HG02938 (cell line): ENCODE data around the gene WWC2.
A peak's percentile ranks its signal among the peaks of the same experiment; 100 is the strongest.

Source experiments
- ATAC-seq: cut with Tn5 transposase; IDR thresholded peaks from one replicate; pipeline ENCODE4 v1.9.1; 2021; ENCODE audit warnings: mild to moderate bottlenecking, moderate library complexity; ENCODE audit not compliant: unreplicated experiment

WWC2 gene

GRCh38 chr4:183253451-183253850, 154.4 kb downstream of the WWC2 start:
- ATAC-seq, result no peak

- ATAC-seq, result no peak
Observed at GRCh38 chr4:183254162-183254561, 155.1 kb downstream of the WWC2 start.

GRCh38 chr4:183255487-183255886, 156.4 kb downstream of the WWC2 start:
- ATAC-seq, result no peak

DNA sequence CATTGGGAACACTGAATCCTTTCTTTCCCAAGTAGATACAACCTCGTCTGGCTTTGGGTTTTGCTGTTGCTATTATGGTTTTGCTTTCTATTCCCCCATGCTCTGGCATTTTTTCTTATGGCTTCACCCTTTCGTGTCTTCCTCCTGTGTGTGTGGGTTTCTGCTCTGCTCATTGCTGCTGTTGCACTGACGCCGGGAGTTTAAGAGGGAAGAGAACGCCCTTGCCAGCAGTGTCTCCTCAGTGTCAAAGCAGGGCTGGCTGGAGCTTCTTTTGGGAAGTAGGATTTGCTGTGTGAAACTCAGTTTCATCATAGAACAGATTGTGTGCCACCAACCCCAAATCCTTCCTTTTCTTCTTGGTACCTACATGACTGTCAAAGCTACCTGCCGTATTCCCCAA, 157.3 kb downstream of the WWC2 start:
- no peak for ATAC-seq

- peak; percentile 68 for ATAC-seq
Observed at GRCh38 chr4:183256756-183257385, 157.8 kb downstream of the WWC2 start.

GRCh38 chr4:183257808-183258207, 158.8 kb downstream of the WWC2 start:
- ATAC-seq, result no peak

GRCh38 chr4:183260491-183261151, 161.6 kb downstream of the WWC2 start:
- ATAC-seq, result no peak

GRCh38 chr4:183261953-183262775, 163.1 kb downstream of the WWC2 start:
- ATAC-seq, result peak; percentile 94

DNA sequence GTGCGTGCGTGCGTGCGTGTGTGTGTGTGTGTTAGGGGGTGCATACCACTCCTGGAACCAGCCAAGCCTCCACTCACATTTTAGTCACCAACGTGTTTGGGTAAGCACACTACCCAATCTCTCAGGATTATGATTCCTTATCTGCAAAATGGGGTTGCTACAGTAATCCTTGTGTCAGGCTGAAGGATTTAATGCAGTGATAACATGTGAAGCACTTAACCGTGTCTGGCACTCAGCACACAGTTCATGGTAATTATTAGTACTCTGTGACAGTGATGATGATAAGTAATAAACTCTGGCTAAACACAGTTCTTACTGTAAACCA, 163.7 kb downstream of the WWC2 start:
- no peak for ATAC-seq

GRCh38 chr4:183263787-183264386, 164.8 kb downstream of the WWC2 start:
- ATAC-seq, result no peak

GRCh38 chr4:183264614-183265013, 165.6 kb downstream of the WWC2 start:
- ATAC-seq, result no peak

- ATAC-seq, result no peak
Observed at GRCh38 chr4:183266371-183266770, 167.3 kb downstream of the WWC2 start.

DNA sequence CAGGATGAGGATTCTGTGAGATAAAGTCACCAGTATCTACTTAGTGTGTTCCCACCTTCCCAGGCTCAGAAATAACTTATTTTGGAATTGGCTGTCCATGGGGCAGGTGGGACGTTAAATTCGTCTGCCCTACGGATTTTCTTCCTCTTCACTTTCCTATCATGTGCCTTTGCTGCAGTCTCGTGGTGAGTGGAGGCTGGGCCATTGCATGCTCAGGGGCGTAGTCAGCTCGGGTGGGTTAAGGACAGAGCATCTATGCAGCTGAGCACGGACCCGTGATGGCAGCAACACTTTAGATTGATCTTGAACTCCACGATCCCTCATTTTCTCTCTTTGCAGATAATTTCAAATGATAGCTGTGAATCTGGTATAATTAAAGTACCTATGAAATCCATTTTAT, 169.5 kb downstream of the WWC2 start:
- ATAC-seq, result no peak

DNA sequence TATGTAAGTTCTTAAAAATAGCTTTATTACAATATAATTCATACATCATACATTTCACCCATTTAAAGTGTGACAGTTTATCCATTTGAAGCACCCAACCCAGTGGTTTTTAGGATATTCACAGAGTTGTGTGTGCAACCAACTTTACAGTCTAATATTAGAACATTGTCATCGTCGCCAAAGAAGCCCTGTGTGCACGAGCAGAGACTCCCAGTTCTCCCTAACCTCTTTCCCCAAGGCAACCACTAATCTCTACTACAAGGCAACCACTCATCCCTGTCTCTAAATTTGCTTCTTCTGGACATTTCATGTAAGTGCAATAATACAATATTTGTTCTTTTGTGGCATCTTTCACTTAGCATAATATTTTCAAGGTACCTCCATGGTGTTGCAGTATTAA, 173.3 kb downstream of the WWC2 start:
- ATAC-seq, result no peak

DNA sequence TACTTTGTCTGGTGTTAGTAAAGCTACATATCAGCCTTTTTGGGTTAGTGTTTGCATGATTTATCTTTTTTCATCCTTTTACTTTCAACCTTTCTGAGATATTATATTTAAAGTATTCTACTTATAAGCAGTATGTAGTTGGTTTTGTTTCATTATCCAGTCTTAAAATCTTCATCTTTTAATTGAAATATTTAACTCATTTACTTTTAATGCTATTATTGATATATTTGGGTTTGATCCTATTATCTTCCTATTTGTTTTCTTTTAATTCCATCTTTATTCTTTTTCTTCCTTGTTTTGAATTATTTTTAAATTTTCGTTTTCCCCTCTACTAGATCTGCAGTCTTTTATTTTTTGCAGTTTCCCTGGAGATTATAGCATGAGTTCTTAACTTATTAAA, 177.0 kb downstream of the WWC2 start:
- no peak for ATAC-seq

GRCh38 chr4:183284258-183284785, 185.3 kb downstream of the WWC2 start:
- no peak for ATAC-seq

- no peak for ATAC-seq
Observed at GRCh38 chr4:183284965-183285364, 185.9 kb downstream of the WWC2 start.

- no peak for ATAC-seq
Observed at GRCh38 chr4:183285886-183286285, 186.8 kb downstream of the WWC2 start.

DNA sequence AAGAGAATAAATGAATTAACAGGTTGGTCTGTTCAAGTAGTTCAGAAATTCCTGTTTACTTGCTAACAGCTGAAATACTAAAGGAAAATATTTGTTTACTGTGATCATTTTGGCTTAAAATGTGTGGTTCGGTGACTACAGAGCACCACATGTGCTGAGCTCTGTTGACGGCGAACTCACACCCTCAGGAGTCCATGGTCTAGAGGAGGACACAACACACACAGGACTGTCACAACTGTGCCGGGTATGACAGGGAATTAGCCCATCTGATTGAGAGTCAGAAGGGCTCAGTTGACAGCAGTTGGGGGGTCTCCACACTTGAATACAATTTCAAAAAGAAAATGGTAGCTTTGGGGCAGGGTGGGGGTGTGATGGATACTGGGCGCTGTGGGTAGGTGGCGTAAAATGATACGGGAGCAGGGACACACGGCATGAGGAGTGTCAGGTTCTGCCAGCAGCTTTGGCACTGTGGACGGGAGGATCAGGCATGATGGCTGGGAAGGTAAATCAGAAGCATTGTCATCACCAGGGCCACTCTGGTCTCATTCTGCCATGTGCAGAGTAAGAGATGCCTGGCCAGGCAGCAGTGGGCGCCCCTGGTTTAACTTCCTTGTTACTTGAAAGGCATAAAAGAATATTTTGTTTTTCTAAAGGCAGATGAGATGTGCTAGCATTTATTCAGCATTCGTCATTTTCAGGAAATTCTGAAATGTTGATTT, 187.7 kb downstream of the WWC2 start:
- peak; percentile 22 for ATAC-seq

GRCh38 chr4:183287309-183287659, 188.2 kb downstream of the WWC2 start:
- ATAC-seq, result peak; percentile 85

DNA sequence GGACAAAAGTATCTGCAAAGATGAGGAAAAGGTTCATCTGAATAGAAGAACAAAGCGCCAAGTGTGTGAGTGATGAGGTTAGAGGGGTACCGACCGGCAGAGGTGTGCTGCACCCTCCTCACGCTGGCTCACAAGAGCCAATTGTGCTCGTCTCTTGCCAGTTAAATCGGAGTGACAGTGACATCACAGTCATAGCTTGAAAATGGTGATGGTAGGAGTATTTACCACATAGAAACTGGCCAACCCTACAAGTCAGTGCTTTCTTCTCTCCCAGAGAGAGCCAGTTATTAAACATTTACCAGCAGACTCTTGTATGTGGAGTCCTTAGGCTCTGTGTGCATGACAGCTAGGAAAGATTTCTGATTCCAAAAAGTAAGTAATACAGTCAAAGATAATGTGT, 188.6 kb downstream of the WWC2 start:
- peak; percentile 78 for ATAC-seq
